ENCODE data around the gene PRDM2.

Gene PRDM2

GRCh38 chr1:13832100-13832499 lies 132.1 kb downstream of the PRDM2 start:
- DNase-seq (ENCODE audit: insufficient read length, low spot score) (no peak), FAIRE-seq (no peak)

GRCh38 chr1:13832536-13832935 lies 132.5 kb downstream of the PRDM2 start:
- FAIRE-seq, result no peak
- no peak for DNase-seq (ENCODE audit: insufficient read length, low spot score)

GRCh38 chr1:13836136-13836535 lies 136.1 kb downstream of the PRDM2 start:
- FAIRE-seq (no peak), DNase-seq (ENCODE audit: insufficient read length, low spot score) (no peak)

- no peak for FAIRE-seq
Observed at GRCh38 chr1:13836631-13837030, 136.6 kb downstream of the PRDM2 start.

GRCh38 chr1:13838236-13838635 lies 138.2 kb downstream of the PRDM2 start:
- no peak for DNase-seq (ENCODE audit: insufficient read length, low spot score)
- no peak for FAIRE-seq

More at GRCh38 chr1:13836631-13837030, 136.6 kb downstream of the PRDM2 start:
- DNase-seq (ENCODE audit: insufficient read length, low spot score), result no peak

- DNase-seq (ENCODE audit: insufficient read length, low spot score), result no peak
- FAIRE-seq, result no peak
Observed at GRCh38 chr1:13842497-13842896, 142.5 kb downstream of the PRDM2 start.

GRCh38 chr1:13851726-13852125 lies 151.7 kb downstream of the PRDM2 start:
- FAIRE-seq (no peak), DNase-seq (ENCODE audit: insufficient read length, low spot score) (no peak)

GRCh38 chr1:13855554-13855953 lies 155.6 kb downstream of the PRDM2 start:
- no peak for DNase-seq (ENCODE audit: insufficient read length, low spot score)
- FAIRE-seq, result no peak

GRCh38 chr1:13860031-13860430 lies 160.0 kb downstream of the PRDM2 start:
- DNase-seq (ENCODE audit: insufficient read length, low spot score) (no peak), FAIRE-seq (no peak)

- DNase-seq (ENCODE audit: insufficient read length, low spot score), result no peak
- FAIRE-seq, result no peak
Observed at GRCh38 chr1:13864760-13865159, 164.8 kb downstream of the PRDM2 start.

GRCh38 chr1:13865851-13866250 lies 165.9 kb downstream of the PRDM2 start:
- DNase-seq (ENCODE audit: insufficient read length, low spot score), result no peak
- FAIRE-seq, result no peak

GRCh38 chr1:13867603-13868002 lies 167.6 kb downstream of the PRDM2 start:
- no peak for DNase-seq (ENCODE audit: insufficient read length, low spot score)

GRCh38 chr1:13869172-13869797 lies 169.3 kb downstream of the PRDM2 start:
- no peak for DNase-seq (ENCODE audit: insufficient read length, low spot score)
- no peak for FAIRE-seq

More at GRCh38 chr1:13867603-13868002, 167.6 kb downstream of the PRDM2 start:
- FAIRE-seq, result no peak

- no peak for FAIRE-seq
Observed at GRCh38 chr1:13871413-13871812, 171.4 kb downstream of the PRDM2 start.

GRCh38 chr1:13871886-13872285 lies 171.9 kb downstream of the PRDM2 start:
- no peak for DNase-seq (ENCODE audit: insufficient read length, low spot score)
- no peak for FAIRE-seq

More at GRCh38 chr1:13871413-13871812, 171.4 kb downstream of the PRDM2 start:
- DNase-seq (ENCODE audit: insufficient read length, low spot score), result no peak

- no peak for DNase-seq (ENCODE audit: insufficient read length, low spot score)
- FAIRE-seq, result no peak
Observed at GRCh38 chr1:13873032-13873431, 173.0 kb downstream of the PRDM2 start.
